K562 treated with DMSO at 1 percent for 24 hours (cell line): Measurements from ENCODE around the gene SCN2B. TPM values are rescaled to one million over a fixed set of nuclear protein-coding genes. Genes with fewer than 3 reads are reported as not detected.

Experiments
- total RNA-seq: library from RNA; unstranded; fragments of 300-600 nt; gene quantifications from 2 replicates; pipeline ENCODE4 v1.2.3, GENCODE V29; 2022; ENCODE audit warnings: low read depth; ENCODE audit not compliant: insufficient read depth

The SCN2B gene, protein sequence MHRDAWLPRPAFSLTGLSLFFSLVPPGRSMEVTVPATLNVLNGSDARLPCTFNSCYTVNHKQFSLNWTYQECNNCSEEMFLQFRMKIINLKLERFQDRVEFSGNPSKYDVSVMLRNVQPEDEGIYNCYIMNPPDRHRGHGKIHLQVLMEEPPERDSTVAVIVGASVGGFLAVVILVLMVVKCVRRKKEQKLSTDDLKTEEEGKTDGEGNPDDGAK
- not detected in 2 replicates for total RNA-seq

DNA sequence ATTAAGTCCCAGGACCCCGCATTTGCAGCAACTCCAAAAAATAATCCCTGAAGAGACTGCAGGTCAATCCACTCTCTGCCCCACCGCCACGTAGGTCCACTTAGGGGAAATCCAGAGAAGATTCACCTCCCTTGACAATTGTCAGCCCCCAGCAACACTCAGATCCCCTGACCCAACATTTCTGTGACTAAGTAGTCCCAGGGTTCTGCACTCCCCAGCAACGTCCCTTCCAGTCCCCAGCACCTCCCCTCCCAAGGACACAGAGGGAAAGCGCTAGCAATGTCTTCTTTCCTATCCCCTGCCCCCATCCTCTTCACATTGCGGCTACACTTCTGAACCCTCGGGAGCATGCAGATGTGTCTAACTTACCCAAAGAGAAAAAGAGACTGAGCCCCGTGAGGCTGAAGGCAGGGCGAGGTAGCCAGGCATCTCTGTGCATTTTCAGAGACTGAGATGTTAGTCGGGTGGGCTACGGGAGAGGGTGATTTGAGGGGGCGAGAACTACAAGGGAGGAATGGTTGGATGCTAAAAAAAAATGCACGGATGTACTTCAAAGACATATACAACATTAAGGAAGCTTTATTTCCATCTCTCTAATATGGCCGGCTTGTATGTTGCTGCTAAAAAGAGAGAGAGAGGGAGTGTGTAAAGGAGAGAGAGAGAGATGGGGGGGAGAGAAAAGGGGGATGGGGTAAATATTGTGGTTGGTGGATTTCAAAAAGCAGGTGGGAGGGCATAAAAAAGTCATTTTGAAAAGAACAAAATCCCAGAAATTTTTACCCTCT is at the start of gene SCN2B:
Gene SCN2B, minus strand, starts transcription at position 647 of the 785 bp plus-strand sequence. Its CDS starts 208 bp downstream, at position 439.

DNA sequence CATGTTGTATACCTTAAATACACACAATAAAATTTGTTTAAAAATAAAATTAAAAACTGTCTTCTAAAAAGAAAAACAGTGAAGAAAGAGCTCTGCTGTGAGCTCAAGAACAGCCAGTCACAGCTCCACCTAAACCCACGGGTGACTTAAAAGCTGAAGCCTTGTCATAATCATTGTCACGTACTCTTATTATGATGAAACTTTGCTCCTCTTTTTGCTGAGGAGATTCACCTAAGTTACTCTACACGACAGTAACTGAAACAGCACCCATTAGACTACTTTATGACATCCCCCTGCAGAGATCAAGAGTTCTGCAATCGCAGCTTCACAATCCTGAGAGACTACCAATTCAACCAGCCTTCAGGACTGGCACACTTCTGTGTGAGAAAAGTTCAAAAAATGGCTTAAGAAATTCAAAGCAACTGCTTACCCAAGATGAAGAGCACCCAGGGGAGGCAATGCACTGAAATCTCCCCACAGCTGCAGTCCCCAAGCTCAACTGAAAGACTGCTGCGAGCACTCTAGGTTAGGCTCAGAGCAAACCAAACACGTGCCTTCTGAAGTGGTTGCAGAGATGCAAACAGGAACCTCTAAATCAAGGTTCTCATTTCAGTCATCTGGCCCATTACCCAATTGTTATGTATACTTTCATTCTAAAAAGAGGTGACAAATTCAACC is 48.2 kb upstream of the SCN2B start, which contains the start of gene JAML:
Gene JAML, minus strand, starts transcription at position 501 of the 678 bp plus-strand sequence. CDS start 10,145 bp downstream, outside the sequence.

DNA sequence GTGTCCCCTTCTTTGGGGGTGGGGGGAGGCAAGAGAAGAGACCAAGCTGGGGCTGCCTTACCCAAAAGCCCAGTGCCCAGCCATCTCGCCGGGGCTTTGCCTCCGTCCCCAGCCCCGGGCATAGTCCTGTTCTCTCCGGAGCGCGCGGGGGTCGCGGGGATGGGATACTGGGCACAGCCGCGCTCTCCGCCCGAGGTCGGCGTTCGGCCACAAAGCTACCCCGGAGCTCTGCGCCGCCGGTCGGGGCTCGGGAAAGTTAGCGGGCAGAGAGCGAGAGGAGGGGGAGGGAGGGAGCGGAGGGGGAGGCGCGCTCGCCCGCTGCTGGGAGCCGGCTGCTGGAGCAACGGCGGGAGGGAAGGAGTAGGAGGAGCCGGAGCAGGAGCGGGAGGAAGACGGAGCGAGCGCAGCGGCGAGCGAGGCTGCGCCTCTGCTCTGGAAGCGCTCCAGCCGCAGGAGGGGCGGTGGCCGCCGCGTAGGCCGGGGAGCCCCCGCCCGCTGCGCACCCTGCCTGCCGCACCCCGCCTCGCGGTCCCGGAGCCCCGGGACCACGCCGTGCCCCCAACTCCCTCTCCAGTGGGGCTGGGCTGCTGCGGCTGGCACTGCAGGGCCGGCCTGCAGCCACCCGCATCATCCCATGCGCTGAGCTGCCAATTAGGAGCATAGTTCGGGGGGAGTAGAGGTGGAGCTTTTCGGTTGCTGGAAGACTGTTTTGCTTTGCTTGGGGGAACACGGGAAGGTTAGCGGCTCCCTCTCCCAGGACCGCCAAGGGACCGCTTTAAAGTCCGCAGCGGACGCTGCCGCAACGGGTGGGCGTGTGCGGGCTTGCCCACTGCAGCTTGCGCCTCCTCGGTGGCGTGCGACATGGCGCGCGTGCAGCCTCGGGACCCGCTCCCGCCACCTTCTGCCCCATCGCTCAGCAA is 23.6 kb downstream of the SCN2B start, which contains the start of gene SCN4B:
Gene SCN4B, minus strand, starts transcription at position 272 of the 920 bp plus-strand sequence. Its CDS starts 150 bp downstream, at position 122.

Other genes with a start within 250 kb of the SCN2B start
- 0.36 and 0.57 TPM in 2 replicates for gene TMPRSS13, start 247.2 kb downstream of the SCN2B start, total RNA-seq
- 36.3 and 38.0 TPM in 2 replicates for gene IL10RA, start 190.2 kb downstream of the SCN2B start, total RNA-seq
- gene TMPRSS4, start 99.6 kb downstream of the SCN2B start, total RNA-seq: 8.1 and 17.5 TPM in 2 replicates
- gene SMIM35, start 89.7 kb downstream of the SCN2B start, total RNA-seq: 0.12 TPM in 1 of 2 replicates, not detected in the other
- gene SCN4B, start 23.8 kb downstream of the SCN2B start, total RNA-seq: 0.06 TPM in 1 of 2 replicates, not detected in the other
- 0.39 and 1.3 TPM in 2 replicates for gene JAML, start 48.4 kb upstream of the SCN2B start, total RNA-seq
- gene MPZL3, start 75.7 kb upstream of the SCN2B start, total RNA-seq: 2.7 and 4.1 TPM in 2 replicates
- 0.53 and 0.58 TPM in 2 replicates for gene MPZL2, start 87.7 kb upstream of the SCN2B start, total RNA-seq
- gene CD3E, start 128.1 kb upstream of the SCN2B start, total RNA-seq: 0.80 and 2.2 TPM in 2 replicates
- 14.2 and 19.0 TPM in 2 replicates for gene CD3D, start 166.1 kb upstream of the SCN2B start, total RNA-seq
- 0.19 and 0.28 TPM in 2 replicates for gene CD3G, start 167.7 kb upstream of the SCN2B start, total RNA-seq
- 16.9 and 18.6 TPM in 2 replicates for gene UBE4A, start 183.0 kb upstream of the SCN2B start, total RNA-seq
- gene ATP5MG, start 225.0 kb upstream of the SCN2B start, total RNA-seq: 149 and 155 TPM in 2 replicates